CMK (cell line): ENCODE measurements around the gene PPP1CA.
"Not testable (repeated sequence)": the region's sequence is repeated elsewhere in the genome, so short reads cannot be mapped to it uniquely, and the experiment has no call there.

Experiments
- DNase-seq: peaks from one replicate; pipeline ENCODE4 v3.0.0-alpha.2; 2010; ENCODE audit warnings: low read depth

PPP1CA gene

DNA sequence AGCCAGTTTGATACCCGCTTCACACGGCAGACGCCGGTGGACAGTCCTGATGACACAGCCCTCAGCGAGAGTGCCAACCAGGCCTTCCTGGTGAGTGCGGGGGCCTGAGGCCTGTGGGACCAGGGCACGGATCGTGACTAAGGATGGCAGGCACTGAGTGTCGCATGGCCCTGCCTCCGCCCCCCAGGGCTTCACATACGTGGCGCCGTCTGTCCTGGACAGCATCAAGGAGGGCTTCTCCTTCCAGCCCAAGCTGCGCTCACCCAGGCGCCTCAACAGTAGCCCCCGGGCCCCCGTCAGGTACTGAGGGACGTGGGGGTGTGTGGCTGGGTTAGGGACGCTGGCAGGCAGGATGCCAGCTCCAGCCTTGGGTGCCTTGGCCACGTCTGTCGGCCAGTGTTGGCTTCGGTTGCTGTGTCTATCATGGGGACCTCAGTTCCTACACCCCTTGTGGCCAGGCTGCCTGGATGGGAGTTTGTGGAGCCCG, 32.8 kb upstream of the PPP1CA start:
- DNase-seq: no peak

DNA sequence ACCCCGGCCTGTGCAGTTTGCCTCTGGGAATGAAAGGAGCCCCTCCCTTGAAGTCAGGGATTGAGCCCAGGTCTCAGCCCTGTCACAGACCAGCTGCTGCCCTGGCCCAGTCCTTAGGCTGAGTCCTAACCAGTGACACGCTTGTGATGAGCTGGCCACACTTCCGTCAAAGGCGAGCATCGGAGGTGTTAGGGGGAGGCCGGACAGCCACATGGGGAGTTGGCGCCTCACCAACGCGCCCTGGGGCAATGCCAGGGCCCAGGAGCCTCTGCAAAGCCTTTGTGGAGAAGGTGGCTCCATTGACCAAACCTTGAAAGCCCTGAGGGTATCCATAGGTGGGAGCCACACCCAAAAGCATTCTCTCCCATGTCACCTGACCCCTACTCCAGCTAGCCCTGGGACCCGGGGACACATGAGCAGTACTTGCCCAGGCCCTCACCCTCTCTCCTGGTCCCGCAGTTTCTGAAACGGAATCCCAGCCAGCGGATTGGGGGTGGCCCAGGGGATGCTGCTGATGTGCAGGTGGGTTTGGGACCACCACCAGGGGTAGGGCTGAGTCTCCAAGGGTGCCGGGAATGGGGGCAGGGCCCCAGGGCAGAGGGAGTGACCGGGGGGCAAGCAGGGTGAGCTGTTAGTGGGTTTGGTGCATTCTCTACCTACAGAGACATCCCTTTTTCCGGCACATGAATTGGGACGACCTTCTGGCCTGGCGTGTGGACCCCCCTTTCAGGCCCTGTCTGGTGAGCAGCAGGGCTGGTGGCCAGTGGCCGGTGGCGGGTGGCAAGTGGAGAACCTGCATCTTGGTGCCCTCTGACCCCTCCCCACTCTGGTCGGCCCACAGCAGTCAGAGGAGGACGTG, 32.1 kb upstream of the PPP1CA start:
- DNase-seq: no peak

DNA sequence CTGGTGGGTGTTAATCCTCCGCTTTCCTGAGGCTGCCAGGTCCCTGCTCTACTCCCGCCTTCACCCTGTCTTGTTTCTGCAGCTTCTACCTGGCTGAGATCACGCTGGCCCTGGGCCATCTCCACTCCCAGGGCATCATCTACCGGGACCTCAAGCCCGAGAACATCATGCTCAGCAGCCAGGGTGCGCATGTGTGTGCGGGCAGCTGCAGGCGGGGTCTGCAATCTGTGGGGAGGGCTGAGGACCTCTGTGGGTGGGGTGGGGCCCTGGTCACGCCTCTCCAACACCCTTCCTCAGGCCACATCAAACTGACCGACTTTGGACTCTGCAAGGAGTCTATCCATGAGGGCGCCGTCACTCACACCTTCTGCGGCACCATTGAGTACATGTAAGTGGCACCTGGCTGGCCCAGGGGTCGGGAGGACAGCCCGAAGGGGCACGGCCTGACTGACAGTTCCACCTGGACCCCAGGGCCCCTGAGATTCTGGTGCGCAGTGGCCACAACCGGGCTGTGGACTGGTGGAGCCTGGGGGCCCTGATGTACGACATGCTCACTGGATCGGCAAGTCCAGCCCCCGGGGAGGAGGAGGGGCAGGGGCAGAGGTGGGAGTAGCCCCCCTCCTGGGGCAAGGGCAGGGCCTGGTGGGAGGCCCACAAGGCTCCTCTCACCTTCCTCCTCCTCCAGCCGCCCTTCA, 31.1 kb upstream of the PPP1CA start:
- no peak for DNase-seq

DNA sequence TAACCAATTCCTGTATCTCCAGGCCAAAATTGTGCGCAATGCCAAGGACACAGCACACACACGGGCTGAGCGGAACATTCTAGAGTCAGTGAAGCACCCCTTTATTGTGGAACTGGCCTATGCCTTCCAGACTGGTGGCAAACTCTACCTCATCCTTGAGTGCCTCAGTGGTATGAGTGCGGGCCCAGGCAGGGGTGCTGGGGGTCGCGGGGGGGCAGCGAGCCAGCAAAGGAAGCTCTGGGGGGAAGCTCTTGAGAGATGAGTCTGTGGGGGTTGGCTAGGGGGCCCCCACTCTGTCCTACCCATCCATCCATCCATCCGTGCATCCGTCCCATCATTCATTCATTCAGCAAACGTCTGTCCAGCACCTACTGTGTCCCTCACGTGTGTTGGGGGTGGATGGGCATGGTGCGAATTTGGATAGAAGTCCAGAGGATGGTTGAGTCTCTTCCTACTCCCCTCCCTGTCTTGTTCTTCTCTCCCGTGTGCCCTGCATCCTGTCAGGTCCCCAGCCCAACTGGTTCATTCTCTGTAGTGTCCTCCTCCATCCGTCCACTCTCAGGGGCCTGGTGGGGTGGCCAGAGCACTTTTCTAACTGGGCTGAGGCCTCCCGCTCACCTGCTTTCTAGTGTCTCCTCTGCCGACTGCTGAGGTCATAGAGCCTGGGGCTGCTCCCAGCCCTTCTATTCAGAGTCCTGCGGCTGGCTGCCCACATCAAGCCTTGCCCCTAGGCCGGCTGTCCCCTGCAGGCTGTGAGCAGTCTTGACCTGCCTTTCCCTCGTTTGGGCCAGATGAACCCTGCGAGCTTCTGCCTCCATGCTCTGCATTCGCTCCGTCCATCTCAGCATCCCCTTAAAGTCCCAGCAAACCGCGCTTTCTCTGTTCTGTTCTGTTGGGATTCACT, 29.9 kb upstream of the PPP1CA start:
- no peak for DNase-seq

DNA sequence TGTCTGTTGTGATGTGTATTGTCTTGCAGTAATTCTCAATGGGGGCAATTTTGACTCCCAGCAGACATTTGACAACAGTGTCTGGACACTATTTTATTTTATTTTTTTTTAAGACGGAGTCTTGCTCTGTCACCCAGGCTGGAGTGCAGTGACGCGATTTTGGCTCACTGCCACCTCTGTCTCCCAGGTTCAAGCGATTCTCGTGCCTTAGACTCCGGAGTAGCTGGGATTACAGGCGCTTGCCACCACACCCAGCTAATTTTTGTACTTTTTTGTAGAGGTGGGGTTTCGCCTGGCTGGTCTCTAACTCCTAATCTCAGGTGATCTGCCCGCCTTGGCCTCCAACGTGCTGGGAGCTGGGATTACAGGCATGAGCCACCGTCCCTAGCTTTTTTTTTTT, 28.1 kb upstream of the PPP1CA start:
- no peak for DNase-seq

DNA sequence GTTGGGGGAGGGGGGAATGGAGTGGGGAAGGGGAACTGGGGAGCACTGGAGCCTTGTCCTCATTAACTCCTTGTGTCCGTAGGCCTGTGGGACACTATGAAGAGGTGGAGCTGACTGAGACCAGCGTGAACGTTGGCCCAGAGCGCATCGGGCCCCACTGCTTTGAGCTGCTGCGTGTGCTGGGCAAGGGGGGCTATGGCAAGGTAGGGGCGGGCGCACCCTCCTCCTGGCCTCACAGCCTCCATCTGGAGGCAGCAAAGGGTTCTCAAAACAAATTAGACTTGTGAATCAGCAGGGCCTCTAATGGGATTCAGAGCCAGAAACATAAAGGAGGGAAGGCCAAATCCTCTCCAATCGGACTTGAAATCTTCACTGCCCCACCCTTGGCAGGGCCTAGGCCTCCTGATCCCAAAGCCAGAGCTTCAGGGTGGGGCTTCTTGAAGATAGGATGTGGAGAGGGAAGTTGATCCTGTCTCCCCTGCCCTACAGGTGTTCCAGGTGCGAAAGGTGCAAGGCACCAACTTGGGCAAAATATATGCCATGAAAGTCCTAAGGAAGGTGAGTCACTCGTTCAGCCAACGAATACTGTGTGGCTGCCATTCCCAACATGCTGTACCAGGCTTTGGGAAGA, 27.5 kb upstream of the PPP1CA start:
- DNase-seq: no peak

DNA sequence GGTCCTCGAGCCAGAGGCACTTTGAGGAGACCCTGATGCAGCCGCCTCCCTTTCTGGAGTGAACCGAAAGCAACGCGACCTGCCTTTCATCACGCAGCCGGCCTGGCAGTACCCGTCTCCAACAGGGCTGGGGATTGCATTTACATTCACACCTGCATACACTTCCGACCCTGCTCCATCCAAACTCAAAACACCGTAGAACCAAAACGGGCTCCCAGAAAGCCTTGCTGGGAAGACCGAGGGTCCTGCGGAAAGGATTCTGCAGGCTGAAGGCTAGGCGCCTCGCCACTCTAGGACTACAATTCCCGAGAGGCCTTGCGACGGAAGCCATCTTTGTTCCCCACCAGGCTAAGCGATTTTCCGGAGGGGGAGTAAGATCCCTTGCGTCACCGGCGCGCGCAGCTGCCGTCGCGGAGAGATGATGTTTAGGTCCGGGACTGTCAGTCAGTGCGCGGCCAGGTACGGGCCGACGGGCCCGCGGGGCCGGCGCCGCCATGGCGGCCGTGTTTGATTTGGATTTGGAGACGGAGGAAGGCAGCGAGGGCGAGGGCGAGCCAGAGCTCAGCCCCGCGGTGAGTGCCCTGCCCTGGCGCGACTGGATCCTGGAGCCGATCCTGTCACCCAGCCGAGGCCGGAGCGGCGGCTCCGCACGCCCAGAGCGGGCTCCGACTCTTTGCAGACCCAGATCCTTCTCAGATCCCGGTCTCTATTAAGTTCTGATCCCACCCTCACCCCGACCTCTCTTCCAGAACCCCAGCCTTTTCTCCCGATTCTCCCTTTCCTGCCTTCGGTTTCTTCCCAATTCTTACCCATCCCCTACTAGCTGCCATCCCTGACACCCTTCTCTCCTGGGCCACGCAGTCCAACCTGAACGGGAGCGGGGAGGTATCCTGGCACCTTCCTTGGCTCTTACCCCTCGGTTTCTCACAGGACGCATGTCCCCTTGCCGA, 26.7 kb upstream of the PPP1CA start, which contains the start of gene RPS6KB2:
TSS of gene RPS6KB2 (plus strand) at position 443 of the 950 bp plus-strand sequence. CDS start at position 495, 52 bp downstream.
- peak; percentile 98 for DNase-seq

DNA sequence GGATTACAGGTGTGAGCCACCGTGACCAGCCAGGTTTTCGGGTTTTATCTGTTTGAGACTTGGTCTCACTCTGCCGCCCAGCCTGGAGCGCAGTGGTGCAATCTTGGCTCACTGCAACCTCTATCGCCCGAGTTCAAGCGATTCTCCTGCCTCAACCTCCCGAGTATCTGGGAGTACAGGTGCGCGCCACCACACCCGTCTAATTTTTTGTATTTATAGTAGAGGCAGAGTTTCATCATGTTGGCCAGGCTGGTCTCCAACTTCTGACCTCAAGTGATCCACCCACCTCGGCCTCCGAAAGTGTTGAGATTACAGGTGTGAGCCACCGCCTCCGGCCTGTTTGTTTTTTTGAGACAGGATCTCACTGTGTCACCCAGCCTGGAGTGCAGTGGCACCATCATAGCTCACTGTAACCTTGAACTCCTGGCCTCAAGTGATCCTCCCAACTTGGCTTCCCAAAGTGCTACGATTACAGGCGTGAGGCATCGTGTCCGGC, 25.8 kb upstream of the PPP1CA start:
- DNase-seq: not testable (repeated sequence)

DNA sequence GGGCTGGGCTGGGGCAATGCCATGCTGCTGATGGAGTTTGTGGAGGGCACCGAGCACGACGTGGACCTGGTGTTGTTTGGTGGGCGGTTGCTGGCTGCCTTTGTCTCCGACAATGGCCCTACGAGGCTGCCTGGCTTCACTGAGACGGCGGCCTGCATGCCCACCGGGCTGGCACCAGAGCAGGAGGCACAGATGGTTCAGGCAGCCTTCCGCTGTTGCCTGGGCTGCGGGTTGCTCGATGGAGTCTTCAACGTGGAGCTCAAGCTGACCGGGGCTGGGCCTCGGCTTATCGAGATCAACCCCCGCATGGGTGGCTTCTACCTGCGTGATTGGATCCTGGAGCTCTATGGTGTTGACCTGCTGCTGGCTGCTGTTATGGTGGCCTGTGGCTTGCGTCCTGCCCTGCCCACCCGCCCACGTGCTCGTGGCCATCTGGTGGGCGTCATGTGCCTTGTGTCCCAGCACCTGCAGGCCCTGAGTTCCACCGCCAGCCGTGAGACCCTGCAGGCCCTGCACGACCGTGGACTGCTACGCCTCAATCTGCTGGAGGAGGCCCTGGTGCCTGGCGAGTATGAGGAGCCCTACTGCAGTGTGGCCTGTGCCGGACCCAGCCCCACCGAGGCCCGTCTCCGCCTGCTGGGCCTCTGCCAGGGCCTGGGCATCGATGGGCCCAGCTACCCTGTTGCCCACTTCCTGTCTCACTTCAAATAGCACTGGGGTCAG, 22.4 kb upstream of the PPP1CA start:
- no peak for DNase-seq

DNA sequence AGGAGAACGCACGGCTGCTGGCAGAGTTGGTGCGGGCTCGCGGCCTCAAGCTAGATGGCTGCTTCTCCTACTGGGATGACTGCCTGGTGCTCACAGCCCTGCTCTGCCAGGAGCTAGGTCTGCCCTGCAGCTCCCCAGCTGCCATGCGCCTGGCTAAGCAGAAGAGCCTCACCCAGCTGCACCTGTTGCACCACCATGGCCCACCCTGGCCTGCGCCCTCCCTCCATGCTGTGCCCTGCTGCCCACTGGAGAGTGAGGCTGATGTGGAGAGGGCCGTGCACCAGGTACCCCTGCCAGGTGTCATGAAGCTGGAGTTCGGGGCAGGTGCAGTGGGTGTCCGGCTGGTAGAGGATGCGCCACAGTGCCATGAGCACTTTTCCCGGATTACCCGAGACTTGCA, 21.8 kb upstream of the PPP1CA start:
- no peak for DNase-seq

DNA sequence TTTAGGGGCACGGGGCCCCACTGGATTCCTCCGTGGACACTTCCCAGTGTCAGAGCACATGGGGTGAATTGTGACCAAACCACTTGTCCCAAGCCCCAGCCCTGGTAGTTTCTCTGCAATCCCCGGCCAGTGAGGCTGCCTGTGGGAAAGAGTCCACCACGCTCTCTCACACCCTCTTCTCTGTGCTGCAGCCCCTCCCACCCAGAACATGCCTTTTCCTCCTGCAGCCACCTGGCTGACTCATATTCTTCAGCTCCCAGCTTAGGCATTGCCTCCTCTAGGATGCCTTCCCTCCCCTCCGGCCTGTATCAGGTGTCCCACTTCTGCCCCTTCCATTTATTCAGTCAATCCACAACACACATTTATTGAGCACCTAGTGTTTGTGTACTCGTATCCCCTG, 21.2 kb upstream of the PPP1CA start:
- no peak for DNase-seq

DNA sequence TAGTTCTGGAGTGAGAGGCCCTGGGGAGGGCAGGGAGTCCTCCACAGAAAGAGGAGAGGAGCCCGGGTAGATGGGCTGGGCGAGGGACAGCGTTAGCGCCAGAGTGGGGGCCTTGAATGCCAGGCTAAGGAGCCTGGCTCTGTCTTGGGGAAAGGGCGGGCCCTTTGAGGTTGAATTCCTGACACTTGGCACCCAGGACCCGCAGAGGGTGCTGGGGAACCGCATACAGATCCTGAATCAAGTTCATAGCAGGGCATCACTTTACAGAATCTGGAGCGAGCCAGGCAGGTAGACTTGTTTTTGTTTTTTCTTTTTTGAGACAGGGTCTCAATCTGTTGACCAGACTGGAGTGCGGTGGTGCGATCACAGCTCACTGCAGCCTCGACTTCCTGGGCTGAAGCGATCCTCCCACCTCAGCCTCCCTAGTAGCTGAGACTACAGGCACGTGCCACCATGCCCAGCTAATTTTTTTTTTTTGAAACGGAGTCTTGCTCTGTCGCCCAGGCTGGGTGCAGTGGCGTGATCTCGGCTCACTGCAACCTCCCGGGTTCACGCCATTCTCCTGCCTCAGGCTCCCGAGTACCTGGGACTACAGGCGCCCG, 19.9 kb upstream of the PPP1CA start:
- no peak for DNase-seq

DNA sequence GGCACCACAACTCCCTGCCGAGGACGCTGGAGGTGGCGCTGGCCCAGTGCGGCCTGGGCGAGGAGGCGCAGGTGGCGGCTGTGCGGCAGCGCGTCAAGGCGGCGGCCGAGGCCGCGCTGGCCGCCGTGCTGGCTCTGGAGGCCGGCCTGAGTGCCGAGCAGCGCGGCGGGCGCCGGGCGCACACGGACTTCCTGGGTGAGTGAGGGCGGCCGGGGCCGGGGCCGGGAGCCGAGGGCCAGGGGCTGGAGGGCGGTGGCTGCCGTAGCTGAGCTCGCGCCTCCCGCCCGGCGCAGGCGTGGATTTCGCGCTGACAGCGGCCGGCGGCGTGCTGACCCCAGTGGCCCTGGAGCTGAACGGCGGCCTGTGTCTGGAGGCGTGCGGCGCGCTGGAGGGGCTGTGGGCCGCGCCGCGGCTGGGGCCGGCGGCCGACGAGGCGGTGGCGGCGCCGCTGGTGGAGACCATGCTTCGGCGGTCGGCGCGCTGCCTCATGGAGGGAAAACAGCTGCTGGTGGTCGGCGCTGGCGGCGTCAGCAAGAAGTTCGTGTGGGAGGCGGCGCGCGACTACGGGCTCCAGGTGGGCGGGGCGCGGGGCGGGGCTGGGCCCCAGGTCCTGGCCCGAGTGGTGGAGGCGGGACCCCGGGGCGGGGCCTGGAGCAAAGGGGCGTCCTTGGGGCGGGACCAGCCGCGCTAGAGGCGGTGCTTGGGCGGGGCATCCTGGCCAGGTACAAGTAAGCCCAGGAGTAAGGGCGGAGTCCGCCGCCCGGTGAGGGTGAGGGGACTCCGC, 19.2 kb upstream of the PPP1CA start:
- DNase-seq: peak; percentile 90

DNA sequence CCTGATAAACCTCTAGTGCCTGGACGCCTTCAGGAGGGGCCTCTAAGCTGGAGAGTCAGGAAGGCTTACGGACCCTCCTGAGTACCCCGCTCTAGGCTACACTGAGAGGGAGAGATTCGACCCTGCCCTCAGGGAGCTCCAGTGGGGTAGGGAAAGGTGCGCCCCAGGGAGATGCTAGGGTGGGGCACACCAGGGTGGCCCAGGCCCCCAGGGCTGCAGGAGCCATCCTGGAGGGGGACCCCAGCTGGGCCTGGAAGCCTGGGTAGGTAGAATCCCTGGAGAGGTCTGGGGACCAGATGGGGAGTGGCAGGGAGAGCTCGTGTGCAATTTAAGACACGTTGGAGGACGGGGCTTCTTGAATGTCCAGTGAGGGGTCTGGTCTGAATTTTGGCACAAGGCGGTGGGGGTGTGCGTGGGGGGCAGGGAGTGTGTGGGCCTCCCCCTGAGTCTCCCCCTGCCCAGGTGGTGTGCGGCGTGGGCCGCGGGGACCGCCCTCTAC, 18.5 kb upstream of the PPP1CA start:
- no peak for DNase-seq

DNA sequence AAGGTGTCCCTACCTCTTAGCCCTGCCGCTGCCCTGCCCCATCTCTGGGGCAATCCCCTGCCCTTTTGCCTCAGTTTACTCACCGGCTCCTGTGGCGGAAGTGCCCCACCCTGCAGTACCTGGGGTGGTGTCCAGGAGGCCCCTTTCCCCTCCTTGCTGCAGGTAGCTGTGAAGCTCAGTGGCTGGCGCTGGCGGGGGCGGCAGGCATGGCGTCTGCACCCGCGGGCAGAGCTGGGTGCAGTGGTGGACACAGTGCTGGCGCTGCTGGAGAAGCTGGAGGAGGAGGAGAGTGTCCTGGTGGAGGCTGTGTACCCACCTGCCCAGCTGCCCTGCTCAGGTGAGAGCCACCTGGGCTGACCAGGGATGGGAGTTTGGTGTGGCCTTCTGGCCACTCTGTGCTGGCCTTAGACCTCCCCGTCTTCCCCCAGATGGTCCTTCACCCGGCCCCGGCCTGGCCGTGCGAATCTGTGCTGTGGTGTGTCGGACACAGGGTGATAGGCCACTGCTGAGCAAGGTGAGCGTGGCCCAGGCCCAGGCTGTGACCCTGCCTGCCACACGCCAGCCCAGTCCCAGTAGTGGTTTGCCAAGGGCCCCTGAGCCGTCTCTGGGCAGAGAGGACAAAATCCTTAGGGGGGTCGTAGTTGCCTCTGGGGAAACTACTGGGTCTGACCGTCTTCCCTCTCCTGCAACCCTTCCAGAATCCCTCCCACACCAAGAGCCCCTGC, 17.8 kb upstream of the PPP1CA start:
- no peak for DNase-seq

DNA sequence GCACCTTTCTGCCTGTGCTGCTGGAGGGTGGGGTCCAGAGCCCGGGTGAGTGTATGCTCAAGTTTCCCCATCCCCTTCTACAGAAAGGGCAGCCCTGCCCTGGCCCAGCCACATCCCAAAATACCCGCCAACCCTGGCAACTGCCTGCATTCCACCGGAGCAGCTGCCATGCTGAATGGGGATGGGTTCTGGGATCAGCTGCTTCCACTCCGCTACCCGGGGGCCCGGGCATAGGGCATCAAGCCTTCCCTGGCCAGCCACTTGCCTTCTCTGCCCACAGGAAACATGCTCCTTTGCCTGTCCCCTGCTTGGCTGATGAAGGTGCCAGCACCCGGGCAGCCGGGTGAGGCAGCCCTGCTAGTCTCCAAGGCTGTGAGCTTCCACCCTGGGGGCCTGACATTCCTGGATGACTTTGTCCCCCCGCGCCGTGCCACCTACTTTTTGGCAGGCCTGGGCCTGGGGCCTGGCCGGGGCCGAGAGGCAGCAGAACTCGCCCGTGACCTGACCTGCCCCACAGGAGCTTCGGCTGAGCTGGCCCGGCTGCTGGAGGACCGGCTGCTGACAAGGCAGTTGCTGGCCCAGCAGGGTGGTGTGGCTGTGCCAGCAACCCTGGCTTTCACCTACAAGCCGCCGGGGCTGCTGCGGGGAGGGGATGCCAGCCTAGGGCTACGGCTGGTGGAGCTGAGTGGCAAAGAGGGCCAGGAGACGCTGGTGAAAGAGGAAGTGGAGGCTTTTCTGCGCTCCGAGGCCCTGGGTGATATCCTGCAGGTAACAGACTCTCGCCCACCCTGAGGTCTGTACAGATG, 17.0 kb upstream of the PPP1CA start:
- DNase-seq: no peak

DNA sequence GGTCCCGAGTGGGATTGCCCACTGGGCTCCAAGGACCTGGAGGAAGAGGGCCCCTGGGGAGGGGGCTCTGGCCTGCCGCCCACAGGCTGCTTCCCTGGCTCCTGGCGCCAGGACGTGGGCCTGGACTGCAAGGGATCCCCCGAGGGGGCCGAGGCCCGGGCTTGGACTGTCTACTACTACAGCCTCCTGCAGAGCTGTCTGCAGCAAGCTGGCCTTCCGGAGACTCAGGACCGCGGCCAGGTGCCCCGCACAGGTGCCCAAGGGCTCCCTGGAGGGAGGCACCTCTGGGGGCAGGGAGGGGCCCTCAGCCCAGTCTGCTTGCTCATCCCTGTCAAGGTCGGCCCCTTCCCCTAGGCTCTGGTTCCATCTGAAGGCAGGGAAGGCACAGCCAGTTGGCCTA, 15.8 kb upstream of the PPP1CA start:
- DNase-seq: no peak
